NCI-H1417 (cell line): ENCODE results near the gene SPATA31E1.
"Not testable (repeated sequence)": the region's sequence is repeated elsewhere in the genome, so short reads cannot be mapped to it uniquely, and the experiment has no call there.

Source experiments
- DNase-seq, 3 experiments: peaks; one replicate each; lab custom pipeline; 2025; lab: John Stamatoyannopoulos, UW

The SPATA31E1 gene

DNA sequence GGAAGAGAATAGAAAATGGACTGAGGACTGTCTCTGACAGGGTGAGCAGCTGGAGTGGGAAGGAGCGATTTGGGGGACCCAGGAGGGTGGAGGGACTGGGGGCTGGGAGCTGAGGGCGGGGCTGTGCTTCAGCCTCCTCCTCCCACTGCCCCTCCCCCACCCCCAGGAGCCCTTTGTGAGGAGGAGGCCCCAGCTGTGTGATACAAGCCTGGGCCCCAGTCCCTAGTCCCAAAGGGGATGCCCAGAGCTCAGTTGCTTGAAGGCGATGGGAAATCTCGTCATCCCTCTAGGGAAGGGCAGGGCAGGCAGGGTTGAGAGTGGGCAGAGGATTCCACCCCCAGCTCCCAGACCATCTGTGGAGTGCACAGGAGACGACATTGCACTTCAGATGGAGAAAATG lies at the start of gene SPATA31E1:
TSS of gene SPATA31E1 (plus strand) at position 251 of the 400 bp plus-strand sequence. CDS start at position 266, 15 bp downstream.
- DNase-seq, result no peak

DNA sequence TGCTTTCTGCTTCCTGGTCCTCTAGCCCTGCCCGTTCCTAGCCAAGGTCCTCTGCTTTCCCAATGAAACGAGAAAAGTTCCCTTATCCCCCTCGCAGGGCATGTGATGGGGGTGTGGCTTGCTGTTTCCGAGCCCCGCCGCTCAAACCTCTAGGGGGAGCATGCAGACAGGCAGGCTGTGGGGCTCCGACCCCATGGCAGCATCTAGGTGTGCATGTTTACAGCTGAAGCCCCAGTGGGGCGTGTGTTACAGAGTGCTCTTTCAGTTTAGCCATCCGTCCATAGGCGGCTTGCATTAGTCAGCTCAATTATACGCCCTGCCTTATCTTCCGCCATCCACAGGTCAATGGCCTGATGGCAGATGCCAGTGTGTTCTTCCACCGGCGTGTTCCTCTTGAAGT lies 48.3 kb upstream of the SPATA31E1 start:
- no peak for DNase-seq

DNA sequence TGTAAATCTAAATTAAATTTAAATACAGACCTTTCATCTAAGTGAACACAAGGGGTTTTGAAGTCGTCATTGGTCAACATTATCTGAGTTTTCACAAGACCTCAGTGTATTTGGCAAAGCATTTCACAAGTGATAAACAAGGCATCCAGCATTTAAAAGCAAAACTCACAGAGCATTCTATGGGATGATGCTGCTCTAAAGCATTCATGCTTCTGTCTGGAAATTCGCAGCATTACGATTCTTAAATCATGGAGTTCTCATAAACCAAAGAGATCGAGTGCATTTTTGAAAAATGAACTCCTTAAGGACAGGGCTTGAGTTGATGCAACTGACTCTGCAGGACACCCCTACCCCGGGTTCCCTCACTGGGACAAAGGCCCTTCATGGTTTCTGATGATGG lies 46.1 kb upstream of the SPATA31E1 start:
- DNase-seq, result no peak

DNA sequence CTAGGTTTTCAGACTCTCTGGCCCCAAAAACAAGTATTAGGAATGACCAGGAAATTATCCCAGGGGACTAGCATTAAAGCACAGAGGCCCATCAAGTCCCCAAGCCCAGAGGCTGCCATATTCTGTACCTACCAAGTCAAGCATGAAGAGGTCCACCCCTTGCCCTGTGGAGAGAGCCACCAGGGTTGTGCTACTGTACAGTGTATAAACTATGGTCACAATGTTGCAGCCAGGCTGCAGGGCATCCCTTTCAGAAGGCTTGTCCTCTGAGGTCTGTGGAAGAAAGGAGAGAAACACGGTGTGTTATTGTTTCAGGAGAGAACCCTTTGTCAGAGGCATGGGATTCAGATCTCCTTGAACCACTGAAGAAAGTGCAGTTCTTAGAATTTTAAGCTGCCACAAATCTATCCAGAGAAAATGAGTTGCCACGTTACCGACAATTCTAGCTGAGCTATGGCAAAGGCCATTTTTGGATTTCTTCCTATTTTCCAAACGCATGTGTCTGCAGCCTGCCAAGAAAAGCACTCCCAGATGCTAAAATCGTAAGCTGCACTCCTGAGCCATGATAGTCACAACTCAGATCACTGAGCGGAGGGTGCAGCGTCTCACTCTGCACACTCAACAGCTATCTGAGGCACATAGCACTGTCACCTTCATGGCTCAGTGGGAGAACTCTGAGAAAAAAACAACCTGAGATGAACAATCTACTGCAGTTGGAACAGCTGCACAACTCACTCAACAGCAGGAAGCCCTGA lies 45.5 kb upstream of the SPATA31E1 start:
- no peak for DNase-seq

DNA sequence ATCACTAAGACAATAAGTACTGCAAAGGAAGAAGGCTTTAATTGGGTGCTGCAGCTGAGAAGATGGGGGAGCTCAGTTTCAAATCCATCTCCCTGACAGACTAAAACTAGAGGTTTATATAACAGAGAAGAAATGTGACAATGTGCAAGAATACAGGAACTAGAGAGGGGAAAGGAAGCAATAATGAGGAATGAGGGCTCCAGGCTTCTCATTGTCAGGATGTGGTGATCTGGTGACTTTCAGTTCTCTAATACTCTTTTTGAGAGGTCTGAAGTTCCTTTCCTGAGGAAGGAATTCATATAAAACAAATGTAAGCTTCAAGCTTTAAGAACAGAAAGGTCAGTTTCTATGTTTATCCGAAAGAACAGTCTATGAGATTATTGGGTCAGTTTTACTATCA lies 42.5 kb upstream of the SPATA31E1 start:
- no peak for DNase-seq

DNA sequence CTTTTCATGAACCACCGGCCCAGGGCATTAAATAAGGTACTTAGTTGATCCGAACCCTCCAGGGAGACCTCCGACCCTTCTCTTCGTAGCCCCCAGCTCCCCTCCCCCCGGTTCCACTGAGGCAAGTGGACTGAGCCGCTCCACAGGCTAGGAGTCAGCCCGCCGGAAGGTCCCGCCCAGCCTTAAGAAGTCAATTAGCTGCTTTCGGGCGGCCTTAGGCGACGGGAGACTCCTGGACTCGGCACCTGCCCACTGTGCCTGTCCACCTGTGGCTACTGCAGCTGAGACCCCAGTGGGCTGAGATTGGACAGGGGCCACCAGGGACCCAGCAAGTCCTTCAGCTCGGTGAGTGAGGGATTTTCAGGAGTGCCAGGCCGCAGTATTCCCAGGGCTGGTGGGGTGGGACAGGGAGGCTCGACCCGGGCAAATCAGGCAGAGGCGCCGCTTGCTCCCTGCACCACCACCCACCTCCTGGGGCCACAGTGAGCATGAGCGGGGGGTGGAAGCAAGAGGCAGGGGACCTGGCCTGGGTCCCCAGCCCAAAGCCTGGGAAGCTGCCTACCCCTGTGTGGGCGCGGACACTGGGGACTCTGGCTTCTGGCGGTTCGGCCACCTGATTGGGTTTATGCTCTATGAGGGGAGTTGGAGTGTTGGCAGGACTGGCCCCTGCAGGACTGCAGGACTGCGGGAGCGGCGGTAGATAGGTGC lies 39.6 kb upstream of the SPATA31E1 start:
- no peak for DNase-seq

DNA sequence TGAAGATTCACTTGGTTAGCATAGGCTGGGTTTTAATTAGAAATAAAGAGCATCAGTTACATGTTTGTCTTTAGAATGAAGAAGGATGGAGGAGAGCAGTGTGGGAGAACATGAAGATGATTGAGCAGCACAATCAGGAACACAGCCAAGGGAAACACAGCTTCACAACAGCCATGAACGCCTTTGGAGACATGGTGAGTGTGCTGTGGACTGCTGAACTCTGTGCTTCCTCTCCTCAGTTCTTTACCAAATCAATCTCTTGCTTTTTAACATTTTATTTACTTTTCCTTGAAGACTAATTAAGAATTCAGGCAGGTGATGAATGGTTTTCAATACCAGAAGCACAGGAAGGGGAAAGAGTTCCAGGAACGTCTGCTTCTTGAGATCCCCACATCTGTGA lies 38.2 kb upstream of the SPATA31E1 start:
- no peak for DNase-seq

DNA sequence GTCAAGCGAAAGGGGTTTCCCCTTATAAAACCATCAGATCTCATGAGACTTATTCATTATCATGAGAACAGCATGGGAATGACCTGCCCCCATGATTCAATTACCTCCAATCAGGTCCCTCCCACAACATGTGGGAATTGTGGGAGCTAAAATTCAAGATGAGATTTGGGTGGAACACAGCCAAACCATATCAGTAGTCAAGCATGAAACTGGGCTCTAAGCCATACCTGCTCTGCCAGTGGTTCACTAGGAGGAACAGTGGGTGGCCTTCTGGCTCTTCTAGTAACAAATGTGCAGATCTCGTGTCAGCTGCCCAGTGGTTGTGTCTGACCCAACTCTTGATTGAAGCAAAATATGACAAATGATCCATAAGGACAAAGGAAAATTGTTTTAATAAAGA lies 34.9 kb upstream of the SPATA31E1 start:
- DNase-seq, result not testable (repeated sequence)

DNA sequence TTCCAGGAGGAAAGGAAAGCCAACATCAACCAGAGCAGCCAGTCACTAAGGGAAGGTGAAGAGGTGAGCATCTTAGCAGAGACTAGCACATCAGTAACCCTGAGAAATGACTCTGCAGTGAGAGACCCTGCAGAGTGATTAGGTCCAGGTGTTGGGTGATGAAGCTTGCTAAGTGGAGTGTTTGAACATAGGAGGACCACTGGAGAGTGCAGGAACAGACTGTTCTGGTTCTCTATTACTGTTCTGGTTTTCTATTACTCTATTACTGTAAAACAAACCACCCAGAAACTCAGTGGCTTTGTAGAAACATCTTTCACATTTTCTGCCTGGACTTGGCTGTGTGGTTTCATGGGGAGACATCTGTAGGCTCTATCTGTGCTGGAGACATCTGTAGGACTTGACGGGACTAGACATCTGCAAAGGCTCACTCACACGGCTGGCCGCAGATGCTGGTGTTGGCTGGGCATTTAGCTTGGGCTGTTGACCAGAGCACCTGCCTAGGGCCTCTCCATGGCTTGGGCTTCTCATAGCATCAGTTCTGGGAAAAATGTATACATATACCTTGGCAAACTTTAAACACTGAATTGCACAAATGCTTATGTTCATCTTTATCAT lies 33.4 kb upstream of the SPATA31E1 start:
- no peak for DNase-seq

DNA sequence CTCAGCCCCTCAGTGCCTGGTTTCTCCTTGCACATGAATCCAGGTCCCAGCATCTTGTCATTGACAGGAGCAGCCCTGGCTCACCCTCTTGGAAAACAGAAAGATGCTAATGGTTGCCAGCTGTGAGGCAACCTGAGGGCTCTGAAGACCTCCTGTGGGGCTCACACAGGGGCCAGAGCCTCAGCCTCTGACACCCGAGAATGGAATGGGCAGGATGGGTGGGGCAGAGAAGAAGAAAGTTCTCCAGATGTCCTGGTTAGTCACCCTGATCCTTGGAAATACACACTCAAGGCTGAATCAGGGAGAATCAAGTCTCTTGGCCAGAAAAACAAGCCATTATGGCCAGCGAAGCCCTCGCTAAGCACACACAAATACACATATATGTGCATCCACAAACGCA lies 32.3 kb upstream of the SPATA31E1 start:
- no peak for DNase-seq

DNA sequence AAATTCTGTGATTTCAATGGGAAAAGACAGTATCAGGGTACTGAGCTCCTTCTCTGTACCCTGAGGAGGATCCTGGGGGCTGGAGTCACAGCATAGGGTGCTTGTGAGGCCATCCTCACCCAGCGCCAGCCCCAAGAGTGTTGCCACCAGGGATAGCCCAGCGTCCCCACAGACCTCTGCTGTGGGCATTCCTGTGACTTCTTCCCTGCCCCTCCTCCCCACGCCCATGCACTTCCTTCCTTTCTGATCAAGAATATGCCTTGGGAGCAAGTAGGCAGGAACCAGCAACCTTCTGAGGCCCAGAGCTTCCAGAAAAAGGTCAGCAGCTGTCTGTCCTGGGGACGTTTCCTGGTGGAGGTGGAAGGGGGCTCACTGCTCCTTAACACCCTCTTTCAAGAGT lies 31.5 kb upstream of the SPATA31E1 start:
- not testable (repeated sequence) for DNase-seq

DNA sequence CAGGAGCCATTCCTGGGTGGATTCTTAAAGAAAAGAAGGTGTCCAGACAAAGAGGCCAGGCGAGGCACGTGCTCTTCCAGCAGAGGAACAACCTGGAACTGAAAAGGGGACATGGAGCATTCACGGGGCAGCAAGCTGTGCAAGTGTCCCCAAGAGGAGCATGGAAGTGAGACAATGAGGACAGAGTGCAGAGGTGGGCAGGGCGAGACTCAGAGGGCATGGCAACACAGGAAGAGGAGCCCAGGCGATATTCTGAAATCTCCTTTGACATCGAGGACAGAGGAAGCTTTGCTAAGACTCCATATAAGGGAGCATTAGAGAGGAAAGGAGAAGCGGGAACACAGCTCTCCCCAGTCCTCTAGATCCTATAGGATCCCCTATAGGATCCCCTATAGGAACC lies 29.4 kb upstream of the SPATA31E1 start:
- DNase-seq, result no peak

DNA sequence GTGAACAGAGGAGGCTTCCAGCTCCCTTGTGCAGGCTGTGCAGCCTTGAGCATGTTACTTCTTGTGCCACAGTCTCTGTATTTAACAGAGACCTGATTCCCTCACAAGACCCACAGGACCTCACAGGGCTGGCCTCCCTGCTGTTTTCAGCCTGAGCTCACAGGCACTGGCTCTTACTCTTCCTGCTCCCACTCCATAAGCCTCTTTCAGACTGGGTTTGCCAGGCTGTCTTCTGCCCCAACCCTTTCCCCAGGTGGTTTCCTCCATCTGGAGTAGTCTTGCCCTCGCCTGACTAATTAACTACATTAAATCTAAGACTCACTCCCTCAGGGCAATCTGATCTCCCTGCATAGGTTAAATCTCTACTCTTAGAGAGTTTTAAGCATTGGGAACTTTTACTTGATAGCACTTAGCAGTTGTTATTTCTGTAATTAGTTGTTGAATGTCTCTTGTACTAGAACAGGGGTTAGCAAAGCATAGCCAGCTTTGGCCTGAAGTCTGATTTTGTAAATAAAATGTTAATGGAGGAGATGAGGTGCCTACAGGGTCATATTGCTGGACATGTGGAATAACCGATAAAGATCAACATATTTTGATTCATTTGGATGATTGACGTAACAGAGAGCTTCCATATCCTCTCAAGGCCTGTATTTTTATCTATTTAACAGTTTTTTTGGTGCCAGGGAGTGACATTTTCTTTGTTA lies 28.6 kb upstream of the SPATA31E1 start:
- DNase-seq, result no peak

DNA sequence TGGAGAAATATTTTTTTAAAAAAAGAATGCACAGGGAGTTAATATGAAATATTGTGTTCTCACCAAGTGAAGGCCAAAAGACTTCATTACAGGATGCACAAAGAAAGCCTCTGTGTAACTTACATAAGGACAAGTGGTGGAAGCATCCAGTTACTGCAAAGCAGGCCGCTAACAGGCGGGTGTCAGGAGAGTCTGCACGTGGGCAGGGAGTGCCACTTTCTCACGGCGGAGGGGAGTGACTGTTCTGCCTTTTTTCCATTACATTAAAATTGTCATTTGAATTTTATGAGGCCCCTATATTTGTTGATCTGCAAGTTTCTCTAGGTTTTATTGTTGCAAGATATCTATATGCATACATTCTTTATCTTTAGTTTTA lies 28.1 kb upstream of the SPATA31E1 start:
- no peak for DNase-seq

DNA sequence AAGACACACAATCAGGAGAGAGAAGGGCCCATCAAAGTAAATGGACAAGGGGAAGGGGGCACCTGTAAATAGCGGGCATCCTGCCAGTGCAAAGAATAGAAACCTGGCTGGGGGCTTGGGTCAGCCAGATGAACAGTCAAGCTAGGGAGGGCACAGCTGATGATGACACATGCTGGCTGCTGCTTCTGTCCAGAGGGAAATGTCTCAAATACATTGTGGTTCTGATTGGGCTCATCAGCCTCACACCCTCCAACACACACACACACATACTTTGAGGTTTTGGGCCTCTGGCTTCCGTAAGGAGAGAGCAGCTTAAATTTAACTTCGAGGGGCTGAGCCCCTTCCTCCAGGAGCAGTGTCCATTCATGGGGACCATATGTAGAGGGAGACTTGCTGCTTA lies 27.6 kb upstream of the SPATA31E1 start:
- no peak for DNase-seq

DNA sequence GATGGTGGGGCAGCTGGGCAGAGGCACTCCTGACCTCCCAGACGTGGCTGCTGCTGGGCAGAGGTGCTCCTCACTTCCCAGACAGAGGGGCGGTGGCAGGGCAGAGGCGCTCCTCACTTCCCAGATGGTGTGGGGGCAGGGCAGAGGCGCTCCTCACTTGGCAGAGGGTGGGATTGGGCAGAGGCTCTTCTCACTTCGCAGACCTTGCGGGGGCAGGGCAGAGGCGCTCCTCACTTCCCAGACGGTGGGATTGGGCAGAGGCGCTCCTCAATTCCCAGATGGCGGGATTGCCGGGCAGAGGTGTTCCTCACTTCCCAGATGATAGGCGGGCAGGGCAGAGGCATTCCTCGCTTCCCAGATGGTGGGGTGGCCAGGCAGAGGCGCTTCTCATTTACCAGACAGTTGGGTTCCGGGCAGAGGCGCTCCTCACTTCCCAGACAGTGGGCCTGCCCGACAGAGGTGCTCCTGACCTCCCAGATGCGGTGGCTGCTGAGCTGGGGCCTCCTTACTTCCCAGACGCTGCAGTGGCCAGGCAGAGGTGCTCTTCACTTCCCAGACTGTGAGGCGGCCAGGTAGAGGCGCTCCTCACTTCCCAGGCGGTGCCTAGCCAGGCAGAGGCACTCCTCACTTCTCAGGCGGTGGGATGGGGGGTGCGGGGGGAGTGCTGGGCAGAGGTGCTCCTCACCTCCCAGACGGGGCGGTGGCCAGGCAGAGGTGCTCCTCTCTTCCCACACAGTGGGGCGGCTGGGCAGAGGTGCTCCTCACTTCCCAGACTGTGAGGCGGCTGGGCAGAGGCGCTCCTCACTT lies 25.3 kb upstream of the SPATA31E1 start:
- DNase-seq, result no peak

DNA sequence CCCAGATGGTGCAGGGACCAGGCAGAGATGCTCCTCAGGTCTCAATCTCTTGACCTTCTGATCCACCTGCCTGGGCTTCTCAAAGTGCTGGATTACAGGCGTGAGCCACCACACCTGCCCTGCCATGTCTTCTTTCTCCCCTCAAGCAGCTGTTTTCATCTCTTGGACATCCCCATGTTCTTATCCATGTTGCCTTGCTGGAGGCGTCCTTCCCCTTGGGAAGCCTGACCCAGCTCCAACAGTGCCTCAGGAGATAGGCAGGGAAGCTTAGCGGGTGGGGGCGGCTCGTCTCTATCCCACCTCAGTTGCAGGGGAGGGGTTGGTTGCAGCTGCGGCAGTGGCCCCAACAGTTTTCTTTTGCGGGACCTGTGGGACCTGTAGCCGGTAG lies 24.7 kb upstream of the SPATA31E1 start:
- DNase-seq, result no peak

DNA sequence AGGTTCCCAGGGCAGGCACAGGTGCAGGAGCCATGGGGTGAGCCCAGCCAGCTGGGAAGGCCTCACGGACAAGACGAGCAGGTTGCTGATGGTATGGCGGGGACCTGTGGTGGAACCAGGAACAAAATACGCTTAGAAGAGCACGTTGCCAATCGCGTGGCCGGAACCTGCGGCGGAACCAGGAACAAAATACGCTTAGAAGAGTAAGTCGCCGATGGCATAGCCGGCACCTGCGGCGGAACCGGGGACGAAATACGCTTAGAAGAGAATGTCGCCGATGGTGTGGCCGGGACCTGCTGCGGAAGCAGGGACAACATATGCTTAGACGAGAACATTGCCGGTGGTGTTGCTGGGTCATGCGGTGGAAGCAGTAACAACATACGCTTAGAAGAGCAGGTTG lies 23.5 kb upstream of the SPATA31E1 start:
- DNase-seq, result no peak

DNA sequence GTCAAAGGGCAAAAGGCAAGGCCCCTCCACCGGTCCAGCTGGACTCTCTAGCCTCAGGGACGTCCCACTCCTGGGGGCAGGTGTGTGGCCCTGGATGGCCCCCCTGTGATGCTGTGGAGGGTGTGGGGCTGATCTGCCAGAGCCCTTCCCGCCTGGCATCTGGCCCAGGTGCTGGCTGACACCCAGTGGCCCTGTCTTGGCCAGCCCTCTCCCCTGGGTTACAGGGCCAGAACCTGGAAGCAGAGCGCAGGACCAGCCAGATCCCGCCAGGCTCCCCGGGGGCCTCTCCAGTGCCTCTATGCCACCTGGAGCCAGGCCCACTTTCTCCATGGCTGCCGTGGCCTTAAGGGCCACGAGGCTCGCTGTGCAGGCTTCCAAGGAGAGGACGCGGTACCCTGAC lies 22.9 kb upstream of the SPATA31E1 start:
- no peak for DNase-seq

DNA sequence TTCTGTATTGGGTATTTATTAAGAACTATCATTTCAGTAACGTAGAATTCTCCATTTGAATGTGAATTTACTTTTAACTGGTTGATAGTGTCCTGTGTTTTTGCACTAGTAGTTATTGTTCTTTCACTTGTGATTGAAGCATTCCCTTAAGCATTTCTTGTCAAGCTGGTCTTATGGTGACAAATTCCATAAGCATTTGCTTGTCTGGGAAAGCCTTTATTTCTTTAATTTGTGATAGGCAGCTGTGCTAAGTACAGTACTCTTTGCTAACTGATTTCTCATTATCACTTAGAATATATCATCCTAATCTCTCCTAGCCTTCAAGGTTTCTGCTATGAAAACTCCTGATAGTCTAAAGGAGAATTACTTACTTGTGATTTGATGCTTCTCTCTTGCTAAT lies 21.3 kb upstream of the SPATA31E1 start:
- DNase-seq, result no peak

DNA sequence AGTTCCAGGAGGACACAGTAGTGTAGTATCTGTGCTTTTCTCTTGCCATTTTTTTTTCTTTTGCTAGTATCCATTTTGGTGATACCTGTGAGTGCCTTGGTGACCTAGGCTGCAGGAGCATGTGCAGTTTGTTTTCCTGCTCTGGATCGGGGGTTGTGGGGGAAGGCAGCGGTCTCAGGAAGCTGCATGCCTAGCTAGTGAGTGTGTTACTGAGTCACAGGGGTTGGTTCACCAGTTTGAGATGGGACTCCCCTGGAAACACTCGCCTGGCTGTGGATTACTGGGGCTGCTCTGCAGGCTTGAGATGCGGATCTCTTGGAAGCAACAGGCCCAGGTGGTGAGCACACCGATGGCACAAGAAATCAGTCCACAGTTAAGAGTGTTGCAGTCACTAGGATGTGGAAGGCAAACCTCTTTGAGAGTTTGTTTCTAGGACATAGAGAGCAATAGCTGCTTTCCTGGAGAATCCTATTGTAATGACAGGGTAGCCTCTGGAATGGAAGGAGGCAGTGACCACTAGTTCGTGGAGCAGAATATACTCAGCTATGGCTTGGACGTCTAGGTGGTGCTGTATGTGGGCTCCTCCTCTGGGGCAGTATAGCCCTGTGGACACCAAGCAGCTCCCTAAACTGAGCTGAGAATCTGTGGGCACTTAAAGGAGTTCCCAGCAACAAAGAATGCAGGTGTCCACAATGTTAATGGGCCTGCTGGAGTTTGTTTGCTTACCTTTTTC lies 20.0 kb upstream of the SPATA31E1 start:
- DNase-seq, result no peak
